ENCODE data around the gene FCRL2. TPM values are rescaled to one million over a fixed set of nuclear protein-coding genes. Genes with fewer than 3 reads are reported as not detected.
"Not testable (repeated sequence)": the region's sequence is repeated elsewhere in the genome, so short reads cannot be mapped to it uniquely, and the experiment has no call there.

FCRL2 gene
- total RNA-seq, 1 experiment from 2014 or later = not detected

- Histone ChIP-seq H3K4me1 (no peaks in the 10 kb centered on the region), H3K27ac (no peak overlapping the region), H3K27me3 (no peaks in the 10 kb centered on the region), H3K9me3 (replicated peaks) (no peaks in the 10 kb centered on the region), H3K4me3 (no peak overlapping the region), H3K36me3 (no peaks in the 10 kb centered on the region)
- peak in 1 of 2 experiments; percentile 4 for DNase-seq
Observed at GRCh38 chr1:157773493-157774350, 3.2 kb downstream of the FCRL2 start.

GRCh38 chr1:157771661-157772425 is 5.1 kb downstream of the FCRL2 start:
- H3K4me3 ChIP-seq = no peak overlapping the region
- H3K27me3 ChIP-seq = no peaks in the 10 kb centered on the region
- no peak overlapping the region for H3K27ac ChIP-seq
- no peaks in the 10 kb centered on the region for H3K9me3 ChIP-seq (replicated peaks)
- no peak for DNase-seq
- H3K36me3 ChIP-seq = no peaks in the 10 kb centered on the region
- H3K4me1 ChIP-seq = no peaks in the 10 kb centered on the region

GRCh38 chr1:157770442-157771043 is 6.4 kb downstream of the FCRL2 start:
- Histone ChIP-seq H3K27me3 (no peaks in the 10 kb centered on the region), H3K27ac (no peak overlapping the region), H3K4me3 (no peak overlapping the region), H3K9me3 (replicated peaks) (no peaks in the 10 kb centered on the region), H3K36me3 (no peaks in the 10 kb centered on the region), H3K4me1 (no peaks in the 10 kb centered on the region)
- DNase-seq = peak in 1 of 2 experiments; percentile 13

GRCh38 chr1:157766792-157767191 is 10.1 kb downstream of the FCRL2 start:
- Histone ChIP-seq H3K4me1 (no peaks in the 10 kb centered on the region), H3K9me3 (replicated peaks) (no peaks in the 10 kb centered on the region), H3K36me3 (no peaks in the 10 kb centered on the region), H3K27me3 (no peaks in the 10 kb centered on the region), H3K27ac (no peak overlapping the region), H3K4me3 (no peak overlapping the region)
- DNase-seq = no peak

GRCh38 chr1:157758018-157758417 is 18.9 kb downstream of the FCRL2 start:
- Histone ChIP-seq H3K9me3 (replicated peaks) (no peaks in the 10 kb centered on the region), H3K27ac (no peak overlapping the region), H3K4me1 (no peaks in the 10 kb centered on the region), H3K4me3 (no peak overlapping the region), H3K36me3 (no peaks in the 10 kb centered on the region), H3K27me3 (no peaks in the 10 kb centered on the region)
- no peak for DNase-seq

- H3K4me1 ChIP-seq = no peaks in the 10 kb centered on the region
- H3K27ac ChIP-seq = no peak overlapping the region
- no peak overlapping the region for H3K4me3 ChIP-seq
- no peaks in the 10 kb centered on the region for H3K27me3 ChIP-seq
- no peaks in the 10 kb centered on the region for H3K9me3 ChIP-seq (replicated peaks)
- DNase-seq = no peak
- H3K36me3 ChIP-seq = no peaks in the 10 kb centered on the region
Observed at GRCh38 chr1:157753611-157754010, 23.3 kb downstream of the FCRL2 start.

- DNase-seq = no peak
- H3K27ac ChIP-seq = no peak overlapping the region
- no peaks in the 10 kb centered on the region for H3K4me1 ChIP-seq
- no peak overlapping the region for H3K4me3 ChIP-seq
- H3K9me3 ChIP-seq (replicated peaks) = no peaks in the 10 kb centered on the region
- no peaks in the 10 kb centered on the region for H3K27me3 ChIP-seq
- no peaks in the 10 kb centered on the region for H3K36me3 ChIP-seq
Observed at GRCh38 chr1:157751283-157751682, 25.6 kb downstream of the FCRL2 start.

- H3K27ac ChIP-seq = no peak overlapping the region
- no peak overlapping the region for H3K4me3 ChIP-seq
- no peaks in the 10 kb centered on the region for H3K4me1 ChIP-seq
- no peaks in the 10 kb centered on the region for H3K36me3 ChIP-seq
- no peak for DNase-seq
- no peaks in the 10 kb centered on the region for H3K9me3 ChIP-seq (replicated peaks)
- H3K27me3 ChIP-seq = no peaks in the 10 kb centered on the region
Observed at GRCh38 chr1:157748262-157748817, 28.6 kb downstream of the FCRL2 start.

GRCh38 chr1:157739229-157739901 is 37.6 kb downstream of the FCRL2 start:
- Histone ChIP-seq H3K36me3 (no peaks in the 10 kb centered on the region), H3K27me3 (no peaks in the 10 kb centered on the region), H3K4me3 (no peak overlapping the region), H3K27ac (no peak overlapping the region), H3K9me3 (replicated peaks) (no peaks in the 10 kb centered on the region), H3K4me1 (no peaks in the 10 kb centered on the region)
- DNase-seq = no peak

GRCh38 chr1:157735991-157736390 is 40.9 kb downstream of the FCRL2 start:
- not testable (repeated sequence) for DNase-seq; H3K27me3 ChIP-seq; H3K4me3 ChIP-seq; H3K4me1 ChIP-seq; H3K36me3 ChIP-seq; H3K9me3 ChIP-seq (replicated peaks); H3K27ac ChIP-seq

- H3K9me3 ChIP-seq (replicated peaks) = no peaks in the 10 kb centered on the region
- no peaks in the 10 kb centered on the region for H3K4me1 ChIP-seq
- H3K36me3 ChIP-seq = no peaks in the 10 kb centered on the region
- H3K27ac ChIP-seq = no peak overlapping the region
- DNase-seq = no peak
- H3K27me3 ChIP-seq = no peaks in the 10 kb centered on the region
- H3K4me3 ChIP-seq = no peak overlapping the region
Observed at GRCh38 chr1:157734321-157734720, 42.6 kb downstream of the FCRL2 start.

- no peak overlapping the region for H3K4me3 ChIP-seq
- H3K36me3 ChIP-seq = no peaks in the 10 kb centered on the region
- DNase-seq = no peak
- H3K27me3 ChIP-seq = no peaks in the 10 kb centered on the region
- H3K27ac ChIP-seq = no peak overlapping the region
- no peaks in the 10 kb centered on the region for H3K4me1 ChIP-seq
- no peaks in the 10 kb centered on the region for H3K9me3 ChIP-seq (replicated peaks)
Observed at GRCh38 chr1:157732755-157733154, 44.2 kb downstream of the FCRL2 start.

- no peak overlapping the region for H3K27ac ChIP-seq
- no peaks in the 10 kb centered on the region for H3K9me3 ChIP-seq (replicated peaks)
- no peak for DNase-seq
- no peaks in the 10 kb centered on the region for H3K36me3 ChIP-seq
- no peak overlapping the region for H3K4me3 ChIP-seq
- H3K4me1 ChIP-seq = no peaks in the 10 kb centered on the region
- H3K27me3 ChIP-seq = no peaks in the 10 kb centered on the region
Observed at GRCh38 chr1:157725221-157725577, 51.7 kb downstream of the FCRL2 start.

GRCh38 chr1:157724537-157725220 is 52.3 kb downstream of the FCRL2 start:
- Histone ChIP-seq H3K27ac (no peak overlapping the region), H3K27me3 (no peaks in the 10 kb centered on the region), H3K9me3 (replicated peaks) (no peaks in the 10 kb centered on the region), H3K36me3 (no peaks in the 10 kb centered on the region), H3K4me1 (no peaks in the 10 kb centered on the region), H3K4me3 (no peak overlapping the region)
- no peak for DNase-seq
